ENCODE measurements around the gene DPCD.

- TF ChIP-seq EZH2 (IDR thresholded peaks at IDR 0.05) (no peak), POLR2AphosphoS5 (IDR thresholded peaks at IDR 0.05; ENCODE audit: borderline replicate concordance, low read depth, low read length) (no peak)
These were observed 26.8 kb upstream of the DPCD start for GRCh38 chr10:101561068-101561915.

Data from SK-N-MC (cell line).